ENCODE measurements around the gene TGFB3. TPM values are rescaled to one million over a fixed set of nuclear protein-coding genes. Genes with fewer than 3 reads are reported as not detected.
"Not testable (repeated sequence)": the region's sequence is repeated elsewhere in the genome, so short reads cannot be mapped to it uniquely, and the experiment has no call there.

TGFB3 gene
- total RNA-seq, 2 donors from 2014 or later, result 2.0 to 2.2 TPM

DNA sequence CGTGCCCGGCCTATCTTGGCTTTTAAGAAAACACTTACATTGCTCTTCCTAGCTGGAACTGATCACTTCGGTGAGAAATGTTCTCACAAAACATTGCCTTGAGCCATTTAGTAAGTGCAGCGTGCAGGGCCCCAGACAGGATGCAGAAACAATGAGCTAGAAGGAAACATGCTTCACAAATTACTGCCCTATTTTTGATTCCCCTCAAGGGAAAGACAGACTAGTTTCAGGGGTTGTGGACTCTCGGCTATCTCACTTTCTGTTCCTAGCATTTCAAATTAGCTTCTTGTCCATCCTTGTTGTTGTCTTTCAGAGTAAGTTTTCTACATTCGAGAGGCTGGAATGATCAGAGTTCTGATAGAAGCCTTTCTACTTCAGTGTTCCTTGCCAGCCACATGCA, 21.6 kb downstream of the TGFB3 start:
- Mint-ChIP-seq H3K4me3 (no peak overlapping the region), H3K4me1 (no peaks in the 10 kb centered on the region), H3K27me3 (no peaks in the 10 kb centered on the region), H3K9me3 (no peaks in the 10 kb centered on the region), H3K36me3 (ENCODE audit: low read depth) (no peaks in the 10 kb centered on the region), H3K27ac (no peak overlapping the region)
- no peak for ATAC-seq (replicated peaks)

DNA sequence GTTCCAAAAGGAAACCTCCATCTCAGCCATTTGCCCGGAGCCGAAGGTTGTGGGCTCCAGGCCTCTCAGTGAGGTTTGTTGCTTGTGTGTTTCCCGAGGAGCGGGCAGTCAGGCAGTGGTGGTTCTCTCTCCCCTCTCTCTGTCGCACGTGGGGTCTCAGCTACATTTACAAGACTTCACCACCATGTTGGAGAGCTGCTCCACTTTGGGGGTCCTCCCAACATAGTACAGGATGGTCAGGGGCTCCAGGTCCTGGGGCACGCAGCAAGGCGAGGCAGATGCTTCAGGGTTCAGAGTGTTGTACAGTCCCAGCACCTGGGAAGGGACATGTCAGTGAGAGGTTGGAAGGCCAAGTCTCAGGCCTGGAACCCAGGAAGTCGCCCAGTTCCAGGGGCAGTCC, 22.8 kb downstream of the TGFB3 start:
- Mint-ChIP-seq H3K4me3 (no peak overlapping the region), H3K36me3 (ENCODE audit: low read depth) (no peaks in the 10 kb centered on the region), H3K27ac (no peak overlapping the region), H3K4me1 (no peaks in the 10 kb centered on the region), H3K9me3 (no peaks in the 10 kb centered on the region), H3K27me3 (no peaks in the 10 kb centered on the region)
- ATAC-seq (replicated peaks), result no peak

DNA sequence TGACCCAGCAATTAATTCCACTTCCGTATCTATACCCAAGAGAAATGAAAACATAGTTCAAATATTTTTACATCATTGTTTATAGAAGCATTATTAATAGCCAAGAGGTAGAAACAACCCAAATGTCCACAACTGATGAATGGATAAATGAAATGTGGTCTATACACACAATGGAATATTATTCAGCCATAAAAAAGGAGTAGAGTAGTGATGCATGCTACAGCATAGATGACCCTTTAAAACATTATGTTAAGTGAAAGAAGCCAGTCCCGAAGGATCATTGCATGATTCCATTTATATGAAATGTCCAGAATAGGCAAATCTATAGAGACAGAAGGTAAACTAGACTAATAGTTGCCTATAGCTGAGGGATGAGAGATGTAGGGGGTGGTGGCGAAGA, 29.3 kb downstream of the TGFB3 start:
- no peak for ATAC-seq (replicated peaks)
- Mint-ChIP-seq H3K9me3 (peaks cover 9% of the 10 kb centered on the region), H3K4me1 (no peaks in the 10 kb centered on the region), H3K36me3 (ENCODE audit: low read depth) (peaks cover 6% of the 10 kb centered on the region), H3K27me3 (no peaks in the 10 kb centered on the region), H3K4me3 (no peak overlapping the region), H3K27ac (no peak overlapping the region)

DNA sequence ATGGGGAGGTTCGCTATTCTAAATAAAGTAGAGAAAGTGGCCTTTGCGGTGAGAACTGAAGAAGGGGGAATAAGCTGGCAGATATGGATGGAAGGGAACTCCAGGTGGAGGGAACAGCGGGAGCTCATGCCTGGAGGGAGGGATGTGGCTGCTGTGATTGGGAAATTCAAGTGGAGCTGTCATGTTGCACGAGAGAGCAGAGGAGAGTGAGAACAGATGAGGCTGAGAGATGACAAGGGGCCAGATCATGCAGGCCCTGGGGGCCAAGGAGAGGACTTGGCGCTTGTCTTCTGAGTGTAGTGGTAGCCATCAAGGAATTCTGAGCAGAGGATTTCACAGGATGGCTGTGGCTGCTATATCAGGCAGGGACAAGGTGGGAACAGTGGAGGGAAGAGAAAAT, 35.0 kb downstream of the TGFB3 start:
- Mint-ChIP-seq H3K27me3 (no peaks in the 10 kb centered on the region), H3K4me3 (no peak overlapping the region), H3K9me3 (peaks cover 1% of the 10 kb centered on the region), H3K4me1 (no peaks in the 10 kb centered on the region), H3K27ac (no peak overlapping the region), H3K36me3 (ENCODE audit: low read depth) (no peaks in the 10 kb centered on the region)
- no peak for ATAC-seq (replicated peaks)

DNA sequence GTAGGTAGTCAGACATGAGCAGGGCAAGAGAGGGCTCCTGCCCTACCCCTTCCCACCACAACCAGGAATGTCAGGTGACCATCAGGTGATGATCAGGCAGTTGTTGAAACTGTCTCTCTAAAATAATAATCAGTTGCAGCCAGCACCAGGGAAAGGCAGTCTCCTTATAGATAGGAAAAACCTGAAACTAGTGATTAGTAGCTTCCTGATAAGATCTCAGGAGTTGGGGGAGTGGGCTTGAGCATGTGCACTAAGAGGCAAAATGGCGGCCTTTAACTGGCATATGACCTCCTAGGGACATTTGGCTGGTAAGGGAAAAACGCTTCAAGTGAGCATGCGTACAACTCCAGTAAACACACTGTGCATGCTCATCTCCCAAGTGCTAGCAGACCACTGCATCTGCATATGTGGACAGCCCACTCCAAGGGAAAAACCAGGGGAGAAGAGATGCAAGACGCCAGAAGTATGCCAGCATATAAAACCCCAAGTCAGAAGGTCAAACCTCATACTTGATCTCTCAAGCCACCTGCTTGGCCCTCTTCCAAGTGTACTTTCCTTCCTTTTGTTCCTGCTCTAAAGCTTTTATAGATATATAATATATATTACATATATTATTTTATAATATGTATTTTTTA, 37.1 kb downstream of the TGFB3 start:
- H3K27ac Mint-ChIP-seq, result no peak overlapping the region
- H3K4me1 Mint-ChIP-seq, result no peaks in the 10 kb centered on the region
- no peaks in the 10 kb centered on the region for H3K9me3 Mint-ChIP-seq
- H3K4me3 Mint-ChIP-seq, result no peak overlapping the region
- no peaks in the 10 kb centered on the region for H3K36me3 Mint-ChIP-seq (ENCODE audit: low read depth)
- ATAC-seq (replicated peaks), result no peak
- no peaks in the 10 kb centered on the region for H3K27me3 Mint-ChIP-seq

DNA sequence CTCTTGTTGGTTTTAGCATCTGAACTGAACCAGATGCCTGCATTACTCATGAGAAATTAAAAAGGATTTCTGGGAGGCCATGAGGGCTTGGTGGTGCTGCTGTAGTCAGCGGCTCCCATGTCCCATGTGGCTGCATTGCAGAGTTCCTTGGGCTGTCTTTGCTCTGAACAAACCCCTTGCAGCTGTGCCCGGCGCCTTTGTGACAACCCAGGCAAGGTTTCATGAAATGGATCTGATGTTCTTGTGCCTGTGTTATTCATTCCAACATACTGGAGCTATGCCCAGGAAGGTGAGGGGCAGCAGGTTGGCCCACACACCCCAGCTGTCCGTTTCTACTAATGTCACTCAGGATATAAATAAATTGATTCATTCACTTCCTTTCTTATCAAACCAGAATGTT, 40.8 kb downstream of the TGFB3 start:
- H3K27ac Mint-ChIP-seq, result no peak overlapping the region
- no peak overlapping the region for H3K4me3 Mint-ChIP-seq
- no peaks in the 10 kb centered on the region for H3K36me3 Mint-ChIP-seq (ENCODE audit: low read depth)
- no peak for ATAC-seq (replicated peaks)
- no peaks in the 10 kb centered on the region for H3K9me3 Mint-ChIP-seq
- H3K4me1 Mint-ChIP-seq, result no peaks in the 10 kb centered on the region
- H3K27me3 Mint-ChIP-seq, result no peaks in the 10 kb centered on the region

DNA sequence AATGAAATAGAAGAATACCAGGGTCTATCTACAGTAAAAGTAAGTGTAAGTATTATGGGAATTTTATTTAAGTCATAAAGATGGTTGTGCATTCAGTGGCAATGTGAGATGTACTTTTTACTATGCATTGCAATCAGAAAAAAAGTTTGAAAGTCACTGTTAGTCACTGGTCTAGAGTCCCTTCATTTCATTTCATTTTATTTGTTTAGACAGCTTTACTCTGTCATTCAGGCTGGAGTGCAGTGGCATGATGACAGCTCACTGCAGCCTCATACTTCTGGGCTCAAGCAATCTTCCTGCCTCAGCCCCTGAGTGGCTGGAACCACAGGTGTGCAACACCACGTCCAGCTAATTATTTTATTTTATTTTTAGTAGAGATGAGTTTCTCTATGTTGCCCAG, 42.6 kb downstream of the TGFB3 start:
- Mint-ChIP-seq H3K9me3 (no peaks in the 10 kb centered on the region), H3K4me3 (no peak overlapping the region), H3K27ac (no peak overlapping the region), H3K36me3 (ENCODE audit: low read depth) (no peaks in the 10 kb centered on the region), H3K27me3 (no peaks in the 10 kb centered on the region), H3K4me1 (no peaks in the 10 kb centered on the region)
- ATAC-seq (replicated peaks), result no peak

DNA sequence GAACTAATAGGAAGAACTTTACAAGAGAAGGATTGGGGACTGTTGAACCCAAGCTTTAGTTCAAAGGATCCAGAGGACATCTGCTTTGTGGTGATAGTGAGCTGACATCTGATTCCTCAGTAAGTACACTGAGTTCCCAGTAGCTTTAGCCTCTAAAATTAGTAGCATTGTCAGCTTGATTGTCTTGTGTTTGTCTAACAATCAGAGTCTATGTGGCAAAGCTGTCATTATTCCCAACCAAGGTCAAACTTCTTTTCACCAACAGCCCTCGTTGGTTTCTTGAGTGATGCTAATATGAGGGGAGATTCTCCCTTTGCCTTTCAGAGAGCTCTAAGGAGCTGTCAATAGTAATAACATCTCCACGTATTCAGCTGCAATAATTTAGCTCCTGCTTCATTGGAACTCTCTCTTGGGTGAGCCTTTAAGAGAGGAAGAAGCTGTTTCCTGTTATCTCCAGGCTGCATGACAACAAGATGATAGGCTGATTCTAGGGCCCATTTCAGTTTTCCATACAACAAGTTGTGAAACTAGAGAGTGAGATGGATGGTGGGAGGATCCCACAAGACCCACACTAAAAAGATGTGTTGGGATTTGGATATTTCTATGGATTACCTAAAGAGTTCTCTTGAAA, 46.7 kb downstream of the TGFB3 start:
- ATAC-seq (replicated peaks), result no peak

DNA sequence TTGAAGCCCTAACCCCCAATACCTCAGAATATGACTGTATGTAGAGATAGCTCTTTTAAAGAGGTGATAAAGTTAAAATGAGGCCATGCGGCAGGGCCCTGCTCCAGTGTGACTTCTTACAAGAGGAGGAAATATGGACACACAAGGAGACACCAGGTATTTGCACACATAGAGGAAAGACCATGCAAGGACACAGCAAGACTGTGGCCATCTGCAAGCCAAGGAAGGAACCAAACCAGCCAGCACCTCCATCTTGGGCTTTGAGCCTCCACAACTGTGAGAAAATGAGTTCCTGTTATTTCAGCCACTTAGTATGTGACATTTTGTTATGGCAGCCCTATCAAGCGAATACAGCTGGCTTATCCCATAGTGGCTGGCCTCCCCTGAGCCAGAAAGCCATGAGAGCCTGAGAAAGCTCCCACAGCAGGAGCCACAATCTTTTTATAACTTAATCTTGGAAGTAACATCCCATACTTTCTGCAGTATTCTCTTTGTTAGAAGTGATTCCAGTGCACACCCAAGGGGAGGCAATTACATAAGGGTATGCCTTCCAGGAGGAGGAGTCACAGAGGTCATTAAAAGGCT, 48.0 kb downstream of the TGFB3 start:
- ATAC-seq (replicated peaks), result no peak
- peaks cover 9% of the 10 kb centered on the region for H3K36me3 Mint-ChIP-seq (ENCODE audit: low read depth)
- H3K9me3 Mint-ChIP-seq, result no peaks in the 10 kb centered on the region
- H3K4me1 Mint-ChIP-seq, result no peaks in the 10 kb centered on the region
- H3K27ac Mint-ChIP-seq, result no peak overlapping the region
- no peaks in the 10 kb centered on the region for H3K27me3 Mint-ChIP-seq
- H3K4me3 Mint-ChIP-seq, result no peak overlapping the region

More for the DNA sequence above, 46.7 kb downstream of the TGFB3 start:
- H3K4me3 Mint-ChIP-seq, result no peak overlapping the region
- H3K4me1 Mint-ChIP-seq, result no peaks in the 10 kb centered on the region
- no peaks in the 10 kb centered on the region for H3K27me3 Mint-ChIP-seq
- H3K27ac Mint-ChIP-seq, result no peak overlapping the region
- peaks cover 9% of the 10 kb centered on the region for H3K36me3 Mint-ChIP-seq (ENCODE audit: low read depth)
- no peaks in the 10 kb centered on the region for H3K9me3 Mint-ChIP-seq

DNA sequence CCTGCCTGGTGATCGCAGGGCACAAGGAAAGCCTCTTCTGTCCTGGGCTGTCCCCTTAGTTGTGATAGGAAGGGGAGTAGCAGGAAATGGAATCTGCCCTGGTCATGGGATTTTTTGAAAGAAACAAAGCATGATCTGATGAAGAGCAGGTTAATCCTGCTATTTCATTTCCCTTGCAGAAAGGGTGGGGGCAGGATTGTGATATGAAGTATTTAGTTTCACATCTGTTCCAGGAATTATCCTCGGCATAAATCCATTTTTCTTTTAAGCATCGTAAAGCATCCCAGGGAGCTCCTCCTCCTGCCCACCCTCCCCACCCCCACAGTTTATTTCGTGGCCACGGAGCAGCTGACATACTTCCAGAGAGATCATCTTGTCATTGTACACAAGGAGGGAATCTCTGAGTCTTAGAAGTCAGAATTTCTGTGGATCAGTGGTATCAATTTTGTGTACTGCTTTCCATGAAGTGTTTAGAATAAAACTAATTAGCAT, 53.1 kb downstream of the TGFB3 start:
- Mint-ChIP-seq H3K4me3 (no peak overlapping the region), H3K9me3 (no peaks in the 10 kb centered on the region), H3K27me3 (no peaks in the 10 kb centered on the region), H3K27ac (no peak overlapping the region), H3K36me3 (ENCODE audit: low read depth) (peaks cover 9% of the 10 kb centered on the region), H3K4me1 (no peaks in the 10 kb centered on the region)
- no peak for ATAC-seq (replicated peaks)

DNA sequence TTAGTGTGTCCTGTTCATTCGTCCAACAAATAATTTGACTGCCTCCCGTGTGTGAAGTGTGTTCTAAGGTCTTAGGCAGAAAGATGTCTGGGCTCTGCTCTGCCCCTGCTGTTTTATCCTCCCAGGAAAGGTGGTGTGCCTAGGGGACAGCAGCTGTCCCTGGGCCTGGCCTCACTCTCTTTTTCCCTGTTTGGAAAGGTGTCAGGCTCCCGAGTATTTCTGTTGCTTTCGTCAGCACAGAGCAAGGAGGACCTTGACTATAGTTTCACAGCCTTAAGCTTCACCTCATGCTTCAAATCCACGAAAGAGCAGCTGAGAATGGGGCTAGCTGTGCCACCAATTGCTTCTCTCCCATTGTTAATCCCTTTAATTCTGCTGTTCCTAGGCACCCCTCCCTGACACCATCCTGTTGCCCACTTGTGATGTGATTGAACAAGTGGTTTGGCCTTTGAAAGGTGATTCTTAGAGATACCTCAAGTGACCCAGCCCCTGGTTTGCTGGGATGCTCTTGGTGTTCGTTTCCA, 54.2 kb downstream of the TGFB3 start:
- no peak for ATAC-seq (replicated peaks)
- no peaks in the 10 kb centered on the region for H3K27me3 Mint-ChIP-seq
- H3K4me1 Mint-ChIP-seq, result no peaks in the 10 kb centered on the region
- H3K36me3 Mint-ChIP-seq (ENCODE audit: low read depth), result peaks cover 9% of the 10 kb centered on the region
- no peaks in the 10 kb centered on the region for H3K9me3 Mint-ChIP-seq
- H3K27ac Mint-ChIP-seq, result no peak overlapping the region
- no peak overlapping the region for H3K4me3 Mint-ChIP-seq

DNA sequence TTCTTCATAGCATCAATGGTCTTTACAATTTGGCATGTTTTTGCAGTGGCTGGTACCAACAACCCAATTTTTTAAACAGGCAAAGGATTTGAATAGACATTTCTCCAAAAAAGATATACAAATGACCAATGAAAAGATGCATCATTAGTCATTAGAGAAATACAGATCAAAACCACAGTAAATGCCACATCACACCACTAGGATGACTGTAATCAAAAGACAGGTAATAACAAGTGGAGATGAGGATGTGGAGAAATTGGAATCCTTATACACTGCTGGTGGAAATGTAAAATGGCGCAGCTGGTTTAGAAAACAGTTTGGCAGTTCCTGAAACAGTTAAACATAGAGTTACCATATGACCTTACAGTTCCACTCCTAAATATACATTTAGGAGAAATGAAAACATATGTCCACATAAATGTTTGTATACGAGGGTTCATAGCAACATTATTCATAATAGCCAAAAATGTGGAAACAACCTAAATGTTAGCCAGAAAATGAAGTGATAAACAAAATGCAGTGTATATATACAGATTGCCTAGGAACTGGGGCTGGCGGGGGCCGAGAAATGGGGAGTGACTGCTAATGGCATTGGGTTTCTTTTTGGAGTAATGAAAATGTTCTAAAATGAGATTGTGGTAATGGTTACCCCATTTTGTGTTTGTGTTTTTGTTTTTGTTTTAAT, 55.2 kb downstream of the TGFB3 start:
- no peaks in the 10 kb centered on the region for H3K4me1 Mint-ChIP-seq
- ATAC-seq (replicated peaks), result no peak

DNA sequence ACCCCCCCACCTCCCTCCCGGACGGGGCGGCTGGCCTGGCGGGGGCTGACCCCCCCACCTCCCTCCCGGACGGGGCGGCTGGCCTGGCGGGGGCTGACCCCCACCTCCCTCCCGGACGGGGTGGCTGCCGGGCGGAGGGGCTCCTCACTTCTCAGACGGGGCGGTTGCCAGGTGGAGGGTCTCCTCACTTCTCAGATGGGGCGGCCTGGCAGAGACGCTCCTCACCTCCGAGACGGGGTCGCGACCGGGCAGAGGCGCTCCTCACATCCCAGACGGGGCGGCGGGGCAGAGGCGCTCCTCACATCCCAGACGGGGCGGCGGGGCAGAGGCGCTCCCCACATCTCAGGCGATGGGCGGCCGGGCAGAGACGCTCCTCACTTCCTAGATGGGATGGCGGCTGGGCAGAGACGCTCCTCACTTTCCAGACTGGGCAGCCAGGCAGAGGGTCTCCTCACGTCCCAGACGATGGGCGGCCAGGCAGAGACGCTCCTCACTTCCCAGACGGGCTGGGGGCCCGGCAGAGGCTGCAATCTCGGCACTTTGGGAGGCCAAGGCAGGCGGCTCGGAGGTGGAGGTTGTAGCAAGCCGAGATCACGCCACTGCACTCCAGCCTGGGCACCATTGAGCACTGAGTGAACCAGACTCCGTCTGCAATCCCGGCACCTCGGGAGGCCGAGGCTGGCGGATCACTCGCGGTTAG, 56.5 kb downstream of the TGFB3 start:
- not testable (repeated sequence) for H3K9me3 Mint-ChIP-seq; H3K36me3 Mint-ChIP-seq (ENCODE audit: low read depth); H3K27ac Mint-ChIP-seq; H3K4me1 Mint-ChIP-seq; H3K4me3 Mint-ChIP-seq; ATAC-seq (replicated peaks); H3K27me3 Mint-ChIP-seq

More for the DNA sequence above, 55.2 kb downstream of the TGFB3 start:
- Mint-ChIP-seq H3K36me3 (ENCODE audit: low read depth) (peaks cover 9% of the 10 kb centered on the region), H3K27me3 (no peaks in the 10 kb centered on the region), H3K4me3 (no peak overlapping the region), H3K9me3 (no peaks in the 10 kb centered on the region), H3K27ac (no peak overlapping the region)

DNA sequence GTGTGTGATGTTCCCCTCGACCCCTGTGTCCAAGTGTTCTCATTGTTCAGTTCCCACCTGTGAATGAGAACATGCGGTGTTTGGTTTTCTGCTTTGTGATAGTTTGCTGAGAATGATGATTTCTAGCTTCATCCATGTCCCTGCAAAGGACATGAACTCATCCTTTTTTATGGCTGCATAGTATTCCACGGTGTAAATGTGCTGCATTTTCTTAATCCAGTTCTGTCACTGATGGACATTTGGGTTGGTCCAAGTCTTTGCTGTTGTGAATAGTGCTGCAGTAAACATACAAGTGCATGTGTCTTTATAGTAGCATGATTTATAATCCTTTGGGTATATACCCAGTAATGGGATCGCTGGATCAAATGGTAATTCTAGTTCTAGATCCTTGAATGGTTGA, 61.4 kb downstream of the TGFB3 start:
- H3K4me3 Mint-ChIP-seq, H3K9me3 Mint-ChIP-seq: not testable (repeated sequence)

More for the DNA sequence above, 61.4 kb downstream of the TGFB3 start:
- not testable (repeated sequence) for H3K4me1 Mint-ChIP-seq; H3K36me3 Mint-ChIP-seq (ENCODE audit: low read depth); ATAC-seq (replicated peaks); H3K27me3 Mint-ChIP-seq; H3K27ac Mint-ChIP-seq

Data from activated T-helper 17 cell treated with anti-CD3 and anti-CD28 coated beads, Interleukin-2, amount 50 U/mL, for 72 hours (primary cell).